Activated T-cell treated with anti-CD3 and anti-CD28 coated beads for 24 hours (primary cell): ENCODE data around the gene TRIM36.

Experiments
- DNase-seq: peaks from one replicate; pipeline ENCODE4 v3.0.0-alpha.2; 2020; ENCODE audit warnings: low read depth

Gene TRIM36, protein sequence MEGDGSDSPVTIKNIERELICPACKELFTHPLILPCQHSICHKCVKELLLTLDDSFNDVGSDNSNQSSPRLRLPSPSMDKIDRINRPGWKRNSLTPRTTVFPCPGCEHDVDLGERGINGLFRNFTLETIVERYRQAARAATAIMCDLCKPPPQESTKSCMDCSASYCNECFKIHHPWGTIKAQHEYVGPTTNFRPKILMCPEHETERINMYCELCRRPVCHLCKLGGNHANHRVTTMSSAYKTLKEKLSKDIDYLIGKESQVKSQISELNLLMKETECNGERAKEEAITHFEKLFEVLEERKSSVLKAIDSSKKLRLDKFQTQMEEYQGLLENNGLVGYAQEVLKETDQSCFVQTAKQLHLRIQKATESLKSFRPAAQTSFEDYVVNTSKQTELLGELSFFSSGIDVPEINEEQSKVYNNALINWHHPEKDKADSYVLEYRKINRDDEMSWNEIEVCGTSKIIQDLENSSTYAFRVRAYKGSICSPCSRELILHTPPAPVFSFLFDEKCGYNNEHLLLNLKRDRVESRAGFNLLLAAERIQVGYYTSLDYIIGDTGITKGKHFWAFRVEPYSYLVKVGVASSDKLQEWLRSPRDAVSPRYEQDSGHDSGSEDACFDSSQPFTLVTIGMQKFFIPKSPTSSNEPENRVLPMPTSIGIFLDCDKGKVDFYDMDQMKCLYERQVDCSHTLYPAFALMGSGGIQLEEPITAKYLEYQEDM

DNA sequence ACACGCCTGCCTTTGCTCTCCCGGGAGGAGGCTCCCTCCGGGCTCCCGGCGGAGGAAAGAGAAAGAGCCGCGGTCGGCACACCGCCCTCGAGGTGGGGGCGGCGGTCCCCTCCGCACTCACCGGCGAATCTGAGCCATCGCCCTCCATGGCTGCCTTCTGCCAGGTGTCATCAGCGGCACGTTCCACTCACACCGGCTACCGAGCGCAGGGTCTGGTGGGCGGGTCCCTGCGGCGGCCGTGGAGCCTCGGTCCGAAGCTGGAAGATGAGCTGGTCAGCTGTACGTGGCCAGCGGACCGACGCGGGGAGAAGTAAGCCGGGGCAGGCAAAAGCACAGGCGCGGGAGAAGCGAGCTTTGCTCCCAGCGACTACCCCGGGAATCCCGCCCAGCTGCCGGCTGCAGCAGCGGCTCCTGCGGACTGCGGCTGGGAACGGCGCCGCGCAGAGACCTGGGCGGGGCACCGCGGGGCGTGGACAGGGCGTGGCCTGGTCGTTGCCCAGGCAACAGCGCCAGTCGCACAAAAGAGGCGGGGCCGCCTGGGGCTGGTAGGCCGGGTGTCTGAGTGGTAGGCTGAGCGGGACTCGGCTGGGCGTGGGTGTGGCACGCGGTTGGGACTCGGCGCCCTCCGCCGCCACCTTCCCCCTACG, at the start of gene TRIM36:
Gene TRIM36, minus strand, starts transcription at position 422 of the 647 bp plus-strand sequence. Its CDS starts 274 bp downstream, at position 148.
- DNase-seq, result peak; percentile 88

DNA sequence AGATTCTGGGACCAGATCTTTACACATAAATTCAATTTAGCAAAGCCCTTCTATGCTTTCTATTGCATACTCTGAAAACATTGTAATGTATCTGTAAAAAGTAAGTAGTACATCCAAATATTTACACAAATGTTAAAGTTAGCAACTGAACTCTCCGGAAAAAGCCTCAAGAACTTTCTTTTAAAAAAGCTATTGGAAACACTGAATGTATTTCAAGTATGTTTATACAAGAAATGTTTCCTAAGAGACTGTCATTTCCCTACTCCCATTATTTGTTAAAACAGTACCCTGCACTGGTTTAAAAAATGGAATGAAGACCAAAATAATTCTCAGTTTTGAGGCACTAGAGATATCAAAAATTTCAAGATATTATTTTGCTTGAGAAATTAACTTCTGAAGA, 44.8 kb upstream of the TRIM36 start:
- no peak for DNase-seq

DNA sequence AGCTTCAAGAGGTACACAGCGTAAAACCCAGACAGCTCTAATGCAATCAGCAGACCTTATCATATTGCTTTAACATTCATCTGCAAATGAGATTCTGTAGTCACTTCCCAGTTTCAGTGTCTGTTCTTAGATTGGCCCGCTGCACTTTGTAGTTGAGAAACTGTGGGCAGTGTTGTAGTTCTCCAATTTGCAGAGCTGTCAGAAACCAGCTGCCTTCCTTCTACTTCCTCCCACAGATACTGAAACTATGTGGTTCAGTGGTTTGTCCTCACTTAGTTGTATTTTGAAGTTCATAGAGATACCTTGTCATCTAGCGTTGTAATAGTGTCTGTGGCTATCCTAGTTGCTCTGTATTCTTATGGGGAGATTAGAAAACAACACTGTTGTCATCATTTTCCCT, 39.6 kb upstream of the TRIM36 start:
- peak; percentile 54 for DNase-seq

DNA sequence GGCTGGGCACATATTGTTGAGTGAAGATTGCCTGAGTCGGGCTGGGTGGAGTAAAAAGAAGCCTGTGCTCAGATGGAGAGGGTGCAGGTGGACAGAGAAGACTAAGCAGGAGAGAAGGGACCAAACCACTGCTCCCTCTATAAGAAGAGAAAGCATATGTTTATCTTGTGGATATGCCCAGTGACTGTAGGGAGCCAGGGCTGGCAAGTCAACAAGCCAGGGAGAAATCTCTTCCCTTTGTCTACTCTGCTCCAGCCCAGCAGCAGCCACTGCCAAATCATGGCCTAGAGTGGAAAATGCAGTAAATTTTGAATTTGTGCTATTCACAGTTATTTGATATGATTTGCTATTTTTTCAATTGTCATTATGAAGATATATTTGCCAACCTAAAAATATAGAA, 33.2 kb upstream of the TRIM36 start:
- no peak for DNase-seq

DNA sequence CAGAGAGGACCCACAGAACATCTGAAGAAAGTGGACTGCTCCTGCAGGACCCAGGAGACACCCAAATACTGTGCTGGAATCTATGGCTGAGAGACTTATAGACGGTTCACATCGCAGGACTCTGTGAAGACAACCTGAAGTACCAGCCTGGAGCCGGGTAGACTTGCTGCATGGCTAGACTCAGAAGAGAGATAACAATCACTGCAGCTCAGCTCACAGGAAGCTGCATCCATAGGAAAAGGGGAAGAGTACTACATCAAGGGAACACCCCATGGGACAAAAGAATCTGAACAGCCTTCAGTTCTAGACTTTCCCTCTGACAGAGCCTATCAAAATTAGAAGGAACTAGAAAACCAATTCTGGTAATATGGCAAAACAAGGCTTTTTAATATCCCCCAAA, 26.5 kb upstream of the TRIM36 start:
- no peak for DNase-seq

DNA sequence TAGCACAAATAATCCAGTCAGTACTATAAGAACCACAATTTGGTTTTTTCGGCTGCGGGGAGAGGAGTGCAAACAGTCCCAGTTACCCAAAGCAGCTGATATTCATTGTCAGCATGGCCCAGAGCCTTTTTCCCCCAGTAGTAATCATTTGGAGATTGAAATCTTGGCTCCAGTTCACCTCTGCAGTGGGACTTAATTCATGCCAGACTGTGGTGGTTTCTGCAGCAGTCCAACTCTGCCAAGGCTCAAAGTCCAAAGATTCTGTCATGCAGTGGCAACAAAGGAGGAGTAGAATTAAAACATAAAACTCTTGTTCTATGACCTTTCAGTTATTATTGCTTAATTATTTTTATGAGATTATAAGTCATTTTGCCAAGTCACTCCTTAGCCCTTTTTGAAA, 25.0 kb upstream of the TRIM36 start:
- DNase-seq, result no peak

DNA sequence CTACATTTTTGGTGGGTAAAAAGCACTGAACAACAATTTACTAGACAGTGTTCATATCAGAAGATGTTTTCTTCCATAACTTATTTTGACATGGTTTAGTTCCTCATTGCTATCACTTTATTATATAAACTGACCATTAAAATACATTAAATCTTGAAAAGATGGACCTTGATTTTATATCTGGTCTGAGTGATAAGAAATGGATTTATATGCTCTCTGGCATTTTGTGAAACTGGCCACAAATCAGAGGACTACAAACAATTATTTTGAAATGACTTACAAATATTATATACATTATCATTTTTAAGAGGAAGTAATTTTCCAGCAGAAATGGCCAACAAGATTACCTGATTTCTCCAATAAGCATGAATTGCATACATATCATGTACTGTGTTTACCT, 23.6 kb upstream of the TRIM36 start:
- DNase-seq, result no peak

DNA sequence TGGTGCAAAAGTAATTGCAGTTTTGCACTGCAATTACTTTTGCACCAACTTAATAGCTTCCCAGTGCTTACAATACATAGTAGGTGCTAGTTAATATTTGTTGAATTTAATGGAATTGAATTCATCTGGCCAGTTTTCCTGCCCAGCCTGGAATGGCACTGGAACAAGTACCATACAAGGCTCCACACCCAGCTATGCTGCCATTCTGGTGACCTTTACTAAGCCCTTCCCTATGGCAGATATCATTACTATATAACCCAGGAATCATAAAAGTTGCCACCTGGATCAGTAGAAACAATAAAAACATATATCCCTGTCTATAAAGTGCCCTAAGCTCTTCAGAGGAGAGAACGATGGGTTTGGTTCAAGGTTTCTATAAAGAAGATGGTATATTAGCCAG, 22.4 kb upstream of the TRIM36 start:
- DNase-seq, result no peak

DNA sequence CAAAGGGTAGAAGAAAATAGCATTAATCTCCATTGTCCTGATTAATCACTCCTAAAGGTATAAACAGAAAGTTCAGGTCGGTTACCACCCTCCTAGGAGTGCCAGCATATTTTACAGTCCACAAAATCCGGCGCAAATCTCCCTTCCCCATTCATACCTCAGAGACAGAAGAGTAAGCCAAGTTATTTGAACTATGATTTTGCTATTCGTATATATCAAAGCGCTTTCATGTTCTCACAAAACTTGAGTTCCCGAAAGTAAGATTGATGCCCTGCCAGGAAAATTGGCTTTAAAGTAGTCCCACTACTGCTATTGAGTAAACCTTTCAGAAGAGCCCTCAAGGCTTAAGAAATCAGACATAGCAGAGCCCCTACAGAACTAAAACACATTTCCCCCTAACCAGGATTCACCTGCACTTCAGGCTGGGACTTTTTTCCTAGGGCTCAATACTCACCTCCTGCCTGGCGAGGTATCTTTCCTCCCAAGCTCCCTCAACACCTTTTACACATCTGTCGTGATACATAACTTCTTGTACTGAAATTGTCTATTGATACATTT, 21.8 kb upstream of the TRIM36 start:
- no peak for DNase-seq

DNA sequence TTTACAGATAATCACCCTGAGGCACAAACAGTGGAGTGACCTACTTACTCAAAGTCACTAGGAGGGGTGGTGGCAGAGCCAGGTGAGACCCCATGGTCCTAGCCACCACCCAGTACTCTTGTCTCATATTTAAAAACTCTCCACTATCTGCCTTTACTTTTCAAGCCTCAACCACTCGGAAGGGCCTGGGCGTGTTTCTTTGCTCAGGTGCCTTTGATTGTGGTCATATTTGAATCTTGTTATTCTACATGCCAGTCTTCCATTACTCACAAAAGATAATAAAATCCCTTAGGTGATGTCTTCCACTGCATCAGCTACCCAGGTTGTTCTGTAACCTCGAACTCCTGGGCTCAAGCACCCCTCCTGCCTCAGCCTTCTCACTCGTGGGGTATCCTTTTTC, 20.7 kb upstream of the TRIM36 start:
- DNase-seq, result no peak

DNA sequence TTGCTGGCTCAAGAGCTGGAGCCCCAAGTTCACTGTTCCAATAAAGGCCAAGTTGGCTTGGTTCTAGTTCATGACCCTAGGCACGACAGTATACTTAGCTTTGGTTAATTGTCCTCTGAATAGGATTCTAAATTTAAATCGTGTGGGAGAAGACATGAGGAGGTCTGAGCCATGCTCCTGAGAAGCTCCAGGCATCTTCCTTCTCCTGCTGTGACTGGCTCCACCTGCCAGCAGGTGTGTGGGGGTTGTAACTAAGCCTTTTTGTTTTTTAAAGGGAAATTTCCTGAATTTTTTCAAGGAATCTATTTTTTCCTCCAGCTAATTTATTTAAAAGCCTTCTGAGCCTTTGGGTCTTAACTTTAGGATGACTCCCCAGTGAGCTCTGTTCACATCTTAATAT, 20.2 kb upstream of the TRIM36 start:
- no peak for DNase-seq

DNA sequence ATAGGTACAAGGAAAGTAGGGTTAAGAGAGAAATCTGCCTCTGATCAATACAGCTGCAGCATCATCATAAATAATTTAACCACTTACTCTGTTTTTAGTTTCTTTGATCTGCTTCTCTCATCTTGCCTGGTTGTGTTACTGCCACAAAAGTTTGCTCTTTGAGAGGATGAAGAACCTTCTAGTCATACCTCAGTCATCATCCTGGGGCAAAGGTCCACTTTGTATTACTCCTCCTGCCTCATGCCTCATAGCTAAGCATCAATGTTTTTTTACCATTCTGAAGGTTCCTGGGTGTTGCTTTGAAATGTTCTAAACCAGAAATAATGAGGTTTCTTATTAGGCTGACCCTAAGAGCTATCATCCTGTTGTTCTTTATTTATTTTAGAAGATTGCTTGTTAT, 17.1 kb upstream of the TRIM36 start:
- no peak for DNase-seq

DNA sequence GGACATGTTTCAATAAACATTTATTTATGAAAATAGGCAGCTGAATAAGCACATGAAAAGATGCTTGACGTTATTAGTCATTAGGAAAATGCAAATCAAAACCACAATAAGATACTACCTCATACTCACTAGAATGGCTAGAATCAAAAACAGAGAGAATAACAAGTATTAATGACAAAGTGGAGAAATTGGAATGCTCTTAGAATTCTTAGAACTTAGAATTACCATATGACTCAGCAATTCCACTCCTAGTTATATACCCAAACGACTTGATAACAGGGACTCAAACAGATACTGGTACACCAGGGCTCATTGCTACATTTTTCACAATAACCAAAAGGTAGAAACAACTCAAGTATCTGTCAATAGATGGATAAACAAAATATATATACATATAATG, 15.1 kb upstream of the TRIM36 start:
- no peak for DNase-seq

DNA sequence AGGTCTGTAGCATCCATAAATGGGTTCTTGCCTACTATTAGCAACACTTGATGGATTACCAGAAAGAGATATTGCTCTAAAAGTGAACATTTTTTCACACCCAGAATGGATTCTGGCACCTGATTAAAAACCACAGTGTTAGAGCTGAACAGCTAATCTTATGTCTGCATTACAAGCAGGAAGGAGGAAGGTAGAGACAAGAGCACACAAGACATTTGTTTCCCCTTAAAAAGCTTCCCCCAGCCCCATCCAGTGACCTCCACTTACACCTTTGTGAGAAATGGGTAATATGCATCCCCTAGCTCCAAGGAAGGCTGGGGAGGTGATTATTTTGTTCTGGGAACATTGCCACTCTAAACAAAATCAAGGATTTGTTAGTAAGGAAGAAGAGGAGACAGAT, 12.0 kb upstream of the TRIM36 start:
- no peak for DNase-seq

DNA sequence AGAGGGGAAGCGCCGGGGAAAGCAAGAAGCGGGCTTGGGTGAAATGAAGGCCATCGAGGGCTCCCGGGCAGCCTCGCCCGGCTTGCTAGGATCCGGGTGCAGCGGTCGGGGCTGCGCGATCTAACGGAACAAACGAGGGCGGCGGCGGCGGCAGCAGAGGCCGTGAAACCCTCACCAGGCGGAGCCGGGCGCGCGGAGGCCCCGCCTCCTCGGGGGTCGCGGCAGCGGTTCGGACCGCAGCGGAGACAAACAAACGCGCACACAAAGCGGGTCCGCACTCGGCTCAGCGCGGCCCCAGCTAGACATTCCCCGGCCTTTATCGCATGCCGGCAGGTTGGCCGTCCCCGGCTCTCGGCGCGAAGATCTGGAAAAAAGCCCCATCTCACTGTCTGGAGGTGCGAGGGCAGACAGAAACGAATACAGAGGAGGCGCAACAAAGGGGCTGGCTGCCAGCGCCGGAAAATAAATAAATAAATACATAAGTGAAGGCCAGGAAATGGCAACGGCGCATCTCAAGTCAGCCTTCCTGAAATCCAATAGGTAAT, 10.5 kb upstream of the TRIM36 start:
- DNase-seq, result no peak

DNA sequence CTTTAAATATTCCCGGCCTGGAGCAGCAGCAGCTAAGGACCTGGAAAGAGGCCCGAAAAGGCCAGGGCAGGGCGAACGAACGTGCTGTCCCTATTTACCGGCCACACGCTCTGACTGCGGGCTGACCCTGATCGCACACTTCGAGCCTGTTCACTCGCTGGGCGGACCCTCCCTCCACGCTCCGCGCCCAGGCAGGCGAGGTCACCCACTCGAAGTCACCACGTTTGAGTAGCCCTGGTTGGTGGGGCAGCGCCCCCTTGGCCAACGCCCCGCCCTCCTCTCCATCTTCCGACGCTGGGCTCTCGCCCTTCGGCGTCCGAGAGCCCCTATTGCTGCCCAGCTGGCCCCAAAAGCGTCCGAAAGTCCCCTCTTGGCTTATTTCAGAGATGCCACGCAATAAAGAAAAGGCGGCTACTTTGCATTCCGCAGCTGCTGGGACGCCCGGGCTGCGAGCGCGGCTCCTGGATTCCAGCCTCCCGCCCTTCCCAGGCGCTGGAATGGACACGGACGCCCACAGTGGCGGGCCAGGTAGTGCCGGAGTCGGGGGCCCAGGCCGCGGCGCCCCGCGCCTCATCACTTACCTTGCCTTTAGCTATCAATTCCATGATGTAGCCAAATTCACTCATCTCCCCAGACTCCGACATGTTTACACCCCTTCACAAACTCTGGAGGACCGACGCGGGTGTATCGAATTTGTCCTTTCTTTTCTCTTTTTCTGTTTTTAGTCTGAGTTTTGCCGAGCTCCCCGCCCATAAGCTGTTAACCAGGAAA, 9.9 kb upstream of the TRIM36 start:
- DNase-seq, result no peak

DNA sequence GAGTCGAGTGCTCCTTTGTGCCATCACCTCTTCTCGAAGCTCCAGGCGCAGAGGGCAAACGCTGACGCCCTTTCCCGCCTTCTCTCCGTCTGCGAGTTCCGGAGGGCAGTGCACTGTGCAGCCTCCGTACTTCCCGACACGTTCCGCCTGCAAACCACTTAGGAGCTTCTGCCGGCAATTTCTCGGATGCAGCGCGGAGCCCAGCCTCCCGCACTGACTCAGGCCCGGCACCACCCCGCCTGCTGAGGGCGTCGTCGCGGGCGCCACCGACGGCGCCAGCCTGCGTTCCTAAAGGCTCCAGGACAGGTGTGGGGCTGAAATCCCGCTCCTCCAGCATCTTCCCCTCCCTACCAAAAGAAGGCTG, 9.3 kb upstream of the TRIM36 start:
- DNase-seq, result no peak

DNA sequence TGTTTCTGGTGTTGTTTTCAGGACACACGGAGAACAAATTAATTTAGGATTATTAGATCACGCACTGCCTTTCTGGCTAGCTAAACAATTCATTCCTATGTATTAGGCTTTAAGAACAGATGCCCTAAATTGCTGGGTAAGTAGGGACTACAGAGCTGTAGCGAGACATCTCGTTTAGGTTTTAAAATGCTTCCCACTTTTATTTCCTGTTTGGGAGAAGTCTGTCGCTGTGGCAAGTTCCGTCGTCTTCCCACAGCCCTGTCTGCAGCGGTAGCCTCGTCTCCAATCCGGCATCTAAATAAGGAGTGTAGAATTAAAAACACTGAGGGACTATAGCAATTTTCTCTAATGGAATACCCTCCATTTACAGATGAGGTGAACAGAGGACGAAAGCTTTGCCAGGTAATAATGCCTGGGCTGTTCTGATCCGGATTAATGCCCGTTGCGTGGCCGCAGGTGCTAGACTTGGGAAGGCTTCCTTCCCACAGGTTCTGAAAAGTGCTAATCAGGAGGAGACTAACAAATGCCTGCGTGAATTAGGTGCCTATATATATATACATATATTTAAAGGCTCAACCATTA, 1.3 kb upstream of the TRIM36 start:
- no peak for DNase-seq

DNA sequence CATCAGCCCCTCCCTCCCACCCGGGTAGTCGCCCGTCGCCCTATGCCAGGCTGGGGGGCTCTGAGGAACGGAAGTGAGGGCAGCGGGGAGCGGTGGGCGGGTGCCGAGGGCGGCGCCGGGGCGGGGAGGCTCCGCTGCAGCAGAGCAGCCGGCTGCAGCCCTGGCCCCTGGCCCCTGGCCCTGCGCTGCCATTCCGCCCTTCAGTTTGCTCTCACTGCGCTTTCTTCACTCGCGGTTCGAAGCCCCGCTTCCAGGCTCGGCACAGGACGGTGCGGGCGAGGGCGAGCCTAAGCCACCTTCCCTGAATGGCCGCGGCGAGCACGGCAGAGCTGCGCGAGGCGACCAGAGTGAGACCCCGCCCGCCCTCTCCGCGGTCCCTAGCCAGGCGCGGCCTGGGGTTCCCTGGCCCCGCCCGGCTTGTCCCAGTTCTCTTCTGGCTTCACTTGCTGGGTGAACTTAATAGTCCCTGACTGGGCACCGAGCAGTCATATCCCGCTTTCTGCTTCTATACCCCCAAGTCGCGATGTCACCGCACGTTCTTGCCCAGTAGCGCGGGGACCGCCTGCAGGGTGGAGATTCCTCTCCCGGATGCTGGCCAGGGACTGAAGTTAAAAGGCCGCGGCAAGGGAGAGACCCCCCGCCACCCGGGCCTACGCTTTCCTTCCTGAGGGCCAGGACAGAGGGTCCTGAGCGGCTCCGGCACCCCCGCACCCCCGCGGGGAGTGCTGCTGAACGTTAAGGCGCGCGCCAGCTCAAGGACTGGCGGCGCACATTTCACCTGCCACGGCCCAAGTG, 623 bp upstream of the TRIM36 start:
- DNase-seq, result no peak

DNA sequence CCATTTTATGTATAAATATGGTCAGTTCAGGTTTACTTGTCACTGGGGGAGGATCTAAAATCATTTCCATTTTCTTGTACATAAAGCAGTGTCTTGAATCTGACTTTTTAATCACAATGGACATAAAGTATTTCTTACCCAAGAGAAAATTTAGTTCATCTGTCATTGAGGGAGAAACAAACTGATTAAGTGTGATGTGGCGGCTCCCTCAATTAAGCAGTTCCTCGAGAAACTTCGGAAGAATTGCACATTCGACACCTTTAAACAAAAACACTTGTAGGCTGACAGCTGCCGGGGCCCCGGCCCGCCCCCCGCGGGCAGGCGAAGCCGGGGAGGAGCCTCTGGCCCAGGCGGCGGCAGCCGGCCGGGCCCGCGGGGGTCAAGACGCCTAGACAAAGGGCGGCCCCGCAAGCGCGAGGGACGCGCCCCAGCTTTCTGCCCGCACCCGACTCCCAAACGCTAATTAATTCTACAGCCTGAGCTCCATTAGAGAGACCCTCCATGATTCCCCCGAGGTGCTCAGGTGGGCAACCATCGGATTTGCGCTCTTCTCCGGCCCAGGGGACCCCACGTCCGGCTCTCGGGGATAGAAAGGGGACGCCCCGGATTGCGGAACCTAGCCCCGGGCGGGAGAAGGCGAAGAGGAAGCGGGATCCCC, 750 bp downstream of the TRIM36 start:
- DNase-seq, result no peak
